ENCODE data around the gene TBC1D14. TPM values are rescaled to one million over a fixed set of nuclear protein-coding genes. Genes with fewer than 3 reads are reported as not detected.
A peak's percentile ranks its signal among the peaks of the same experiment; 100 is the strongest.
"Not testable (repeated sequence)": the region's sequence is repeated elsewhere in the genome, so short reads cannot be mapped to it uniquely, and the experiment has no call there.

TBC1D14 gene
- total RNA-seq, 1 donor from 2014 or later = 37.1 TPM

DNA sequence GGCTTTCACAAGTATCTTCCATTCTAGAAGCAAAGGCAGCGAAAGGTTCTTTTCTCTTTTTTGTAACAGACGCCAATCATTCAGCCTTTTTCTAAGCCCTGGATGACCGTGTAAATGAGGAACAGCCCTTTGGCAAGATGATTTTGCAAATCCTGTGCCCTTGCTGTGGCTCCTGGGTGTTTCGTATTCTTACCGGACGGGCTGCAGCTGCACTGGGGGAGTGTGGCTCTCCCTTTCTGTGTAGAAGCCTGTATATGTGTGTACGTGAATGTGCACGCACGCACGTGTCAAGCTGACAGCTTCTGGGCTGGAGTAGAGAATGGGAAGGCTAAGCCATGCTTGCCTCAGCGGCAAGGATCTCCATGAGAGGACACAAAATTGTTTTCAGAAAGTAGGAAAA lies 150.0 kb downstream of the TBC1D14 start:
- no peak for DNase-seq (ENCODE audit: low spot score)

DNA sequence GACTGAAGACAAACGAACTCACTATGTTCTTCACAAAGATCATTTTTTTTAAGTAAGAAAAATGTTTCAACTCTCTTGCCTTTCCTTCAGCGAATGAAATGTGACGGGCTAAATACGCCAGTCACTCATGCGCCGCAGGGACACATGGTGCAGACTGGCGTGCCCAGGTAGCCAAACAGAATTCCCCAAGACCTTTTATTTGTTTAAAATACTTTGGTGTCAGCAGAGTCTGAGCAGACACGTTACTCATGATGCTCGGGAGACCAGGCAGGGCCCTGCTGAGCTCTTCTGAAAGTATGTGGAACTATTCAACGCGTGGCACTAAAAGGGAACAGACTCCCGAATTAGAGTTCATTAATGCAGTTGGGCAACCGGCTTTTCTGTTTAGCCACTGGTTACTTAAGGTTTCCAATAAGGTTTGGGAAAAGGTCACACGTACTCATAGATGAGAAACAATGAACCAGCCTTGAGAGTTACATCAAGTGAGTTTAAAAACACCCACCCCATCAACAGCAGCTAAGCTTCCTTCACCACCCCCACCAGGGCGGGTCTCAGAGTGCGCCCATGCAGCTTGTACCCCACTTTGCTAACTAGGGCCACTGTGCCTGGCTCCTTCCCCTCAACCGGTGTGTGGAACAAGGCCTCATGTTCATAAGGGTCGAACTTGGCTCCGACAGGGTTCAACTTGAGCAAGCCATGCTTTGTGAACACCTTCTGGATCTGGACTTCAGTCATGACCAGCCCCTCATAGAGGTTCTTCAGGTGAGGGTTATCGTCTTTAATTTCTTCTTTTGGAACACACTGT lies 150.9 kb downstream of the TBC1D14 start:
- DNase-seq (ENCODE audit: low spot score) = no peak

DNA sequence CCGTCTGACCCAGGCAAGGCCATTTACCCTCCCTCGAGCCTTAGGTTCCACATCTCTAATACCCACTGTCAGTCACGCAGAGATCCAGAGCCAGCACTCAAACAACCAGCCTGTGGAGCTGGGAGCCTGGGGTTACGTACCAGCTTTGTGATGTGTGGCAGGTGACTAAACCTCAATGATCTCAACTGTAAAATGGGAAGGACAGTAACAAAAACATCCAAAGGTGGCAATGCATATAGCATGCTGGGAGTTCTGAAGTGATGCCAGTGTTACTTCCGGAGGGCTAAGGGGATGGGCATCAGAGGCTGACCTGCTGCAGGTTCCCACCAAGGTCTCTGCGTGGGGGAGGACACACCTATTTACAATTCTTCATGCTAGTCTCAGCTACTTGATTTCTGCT lies 152.2 kb downstream of the TBC1D14 start:
- DNase-seq (ENCODE audit: low spot score) = no peak

DNA sequence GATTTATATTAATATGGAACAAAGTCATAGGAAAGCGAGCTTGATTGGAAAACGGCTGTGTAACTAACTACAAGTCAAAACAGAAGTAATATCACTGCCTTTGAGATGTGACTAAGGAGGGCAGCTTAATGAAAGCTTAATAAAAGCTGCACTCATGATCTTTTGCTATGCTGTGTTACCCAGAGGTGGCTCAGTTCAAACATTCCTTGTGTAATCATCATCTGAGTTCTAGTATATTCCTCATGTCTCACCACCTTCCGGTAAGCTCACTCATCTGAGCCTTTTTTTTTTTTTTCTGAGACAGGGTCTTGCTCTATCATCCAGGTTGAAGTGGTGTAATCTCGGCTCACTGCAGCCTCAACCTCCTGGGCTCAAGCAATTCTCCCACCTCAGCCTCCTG lies 153.2 kb downstream of the TBC1D14 start:
- DNase-seq (ENCODE audit: low spot score) = no peak

DNA sequence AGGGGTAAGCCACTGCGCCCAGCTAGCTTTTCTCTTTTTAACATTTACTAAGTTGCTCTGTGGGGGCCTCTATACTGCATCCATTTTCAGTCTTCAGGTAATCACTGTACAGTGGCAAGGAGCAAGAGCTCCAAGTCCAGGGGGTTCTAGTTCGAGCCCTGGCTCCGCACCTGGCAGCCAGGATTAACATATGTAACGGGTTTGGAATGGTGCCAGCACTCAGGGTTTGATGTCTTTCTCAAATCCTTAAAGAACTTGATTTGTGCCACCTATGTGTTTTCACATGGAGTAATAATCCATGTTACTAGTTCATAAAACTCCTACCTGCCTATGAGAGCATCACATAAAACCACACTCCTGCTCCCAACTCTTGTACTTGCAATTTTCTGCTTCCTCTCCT lies 153.7 kb downstream of the TBC1D14 start:
- no peak for DNase-seq (ENCODE audit: low spot score)

DNA sequence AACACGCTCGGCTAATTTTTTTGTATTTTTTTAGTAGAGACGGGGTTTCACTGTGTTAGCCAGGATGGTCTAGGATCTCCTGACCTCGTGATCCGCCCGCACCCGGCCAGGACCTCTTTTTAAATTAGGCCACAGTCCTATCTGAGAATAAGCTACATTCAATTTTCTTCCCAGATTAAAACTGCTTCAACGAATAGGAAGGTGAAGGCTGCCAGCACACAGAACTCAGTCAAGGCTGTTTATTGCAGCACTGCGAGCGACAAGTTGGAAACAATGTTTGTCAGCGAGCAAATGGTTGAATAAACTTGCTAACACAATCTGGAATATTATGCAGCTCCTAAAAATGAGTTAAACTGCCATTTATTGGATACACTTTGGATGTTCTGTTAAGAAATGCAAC lies 156.4 kb downstream of the TBC1D14 start:
- no peak for DNase-seq (ENCODE audit: low spot score)

DNA sequence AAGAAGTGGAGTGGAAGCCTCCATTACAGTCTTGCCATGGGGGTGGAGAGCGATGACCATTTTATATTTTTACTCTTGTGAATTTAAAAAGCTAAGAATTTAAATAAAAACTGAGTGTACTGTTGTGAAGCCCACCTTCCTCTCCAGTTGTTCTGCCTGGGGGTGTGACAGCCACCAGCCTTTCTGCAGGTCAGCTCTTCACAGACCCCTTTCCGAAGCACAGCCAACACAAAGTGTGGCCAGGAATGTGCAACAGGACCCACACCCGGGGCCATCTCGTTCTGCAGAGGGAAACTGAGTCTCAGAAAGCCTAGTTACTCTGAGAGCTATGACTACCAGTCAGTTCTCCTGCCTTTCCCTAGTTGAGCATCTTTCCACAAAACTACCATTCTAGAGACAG lies 156.9 kb downstream of the TBC1D14 start:
- DNase-seq (ENCODE audit: low spot score) = no peak

DNA sequence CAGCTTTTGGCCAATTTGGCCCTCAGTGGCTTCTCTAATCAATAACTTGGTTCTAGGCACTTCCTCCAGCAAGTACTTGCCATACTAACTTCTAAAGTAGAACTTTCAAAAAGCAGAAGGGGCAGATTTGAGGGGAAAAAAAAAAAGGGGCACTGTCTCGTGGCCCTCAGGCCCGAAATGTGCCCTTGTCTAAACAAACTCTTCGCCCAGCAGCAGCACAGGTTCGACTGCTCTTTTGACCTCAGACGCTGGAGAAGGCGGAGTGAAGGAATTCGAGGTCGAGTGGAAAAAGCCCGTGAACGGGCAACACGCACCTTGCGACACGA lies 157.5 kb downstream of the TBC1D14 start:
- no peak for DNase-seq (ENCODE audit: low spot score)

DNA sequence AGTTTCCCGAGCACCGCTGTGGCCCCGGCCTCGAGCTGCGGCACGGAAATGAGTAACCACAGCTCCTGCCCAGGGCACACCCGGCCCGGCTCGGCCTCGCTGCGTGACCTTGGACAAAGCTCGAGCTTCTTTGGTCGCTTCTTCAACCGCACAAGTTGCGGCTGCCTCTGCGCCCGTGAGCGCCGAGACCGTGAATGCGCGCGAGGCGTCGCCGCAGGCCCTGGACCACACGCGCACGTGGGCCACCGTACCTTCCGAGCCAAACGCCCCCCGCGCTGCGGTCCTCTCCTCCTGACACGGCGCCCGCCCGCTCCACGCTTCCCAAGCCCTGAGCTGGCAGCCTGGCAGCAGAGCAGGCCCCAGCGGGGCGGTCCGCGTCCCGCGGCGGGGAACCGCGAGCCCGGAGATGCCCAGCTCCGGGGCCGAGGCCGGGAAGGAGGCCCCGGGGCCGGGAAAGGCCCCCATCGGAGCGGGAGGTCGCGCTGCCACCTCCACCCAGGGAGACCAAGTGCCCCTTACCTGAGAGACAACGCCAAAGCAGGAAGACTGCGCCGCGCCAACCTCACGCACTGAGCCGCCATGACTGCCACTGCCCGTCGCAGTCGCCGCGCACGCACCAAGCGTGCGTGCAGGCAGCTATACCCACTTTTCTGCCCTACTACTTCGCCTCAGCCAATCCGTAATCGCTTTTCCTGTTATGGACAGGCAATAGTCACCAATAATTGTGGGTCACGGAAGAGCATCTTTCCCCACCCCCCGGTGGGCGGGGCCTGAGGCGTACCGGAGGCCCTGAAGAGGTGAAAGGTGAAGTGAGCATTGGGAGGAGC lies 158.0 kb downstream of the TBC1D14 start, which contains the start of gene GRPEL1:
Gene GRPEL1 (minus strand): TSS at position 613 of the 827 bp plus-strand sequence. CDS start 32 bp downstream, at position 581.
- DNase-seq (ENCODE audit: low spot score) = peak; percentile 100

DNA sequence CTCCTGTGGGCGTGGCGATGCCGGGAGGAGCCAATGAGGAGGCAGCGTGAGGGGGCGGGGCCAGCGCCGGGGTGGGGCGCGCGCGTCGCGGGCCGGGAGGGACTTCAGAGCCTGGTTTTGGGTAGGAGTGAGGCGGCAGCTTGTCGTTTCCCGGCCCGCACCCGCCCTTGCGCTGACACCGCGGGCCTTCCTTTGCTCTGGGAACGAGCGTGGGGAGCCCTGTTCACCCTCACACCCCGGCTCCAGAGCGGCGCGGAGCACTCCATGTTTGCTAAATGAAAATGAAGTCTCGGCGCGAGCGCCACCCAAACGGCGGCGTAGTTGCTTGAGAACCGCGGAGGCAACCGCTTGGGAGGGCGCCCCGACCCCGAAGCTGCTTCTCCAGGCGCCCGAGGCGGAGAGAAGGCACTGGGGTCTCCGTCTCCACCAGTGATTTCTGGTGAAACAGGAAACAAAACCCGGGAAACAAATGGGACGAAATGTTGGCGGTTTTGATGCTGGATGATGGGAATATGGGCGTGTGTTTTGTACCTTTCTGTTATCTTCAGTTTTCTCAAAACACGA lies 158.7 kb downstream of the TBC1D14 start:
- no peak for DNase-seq (ENCODE audit: low spot score)

DNA sequence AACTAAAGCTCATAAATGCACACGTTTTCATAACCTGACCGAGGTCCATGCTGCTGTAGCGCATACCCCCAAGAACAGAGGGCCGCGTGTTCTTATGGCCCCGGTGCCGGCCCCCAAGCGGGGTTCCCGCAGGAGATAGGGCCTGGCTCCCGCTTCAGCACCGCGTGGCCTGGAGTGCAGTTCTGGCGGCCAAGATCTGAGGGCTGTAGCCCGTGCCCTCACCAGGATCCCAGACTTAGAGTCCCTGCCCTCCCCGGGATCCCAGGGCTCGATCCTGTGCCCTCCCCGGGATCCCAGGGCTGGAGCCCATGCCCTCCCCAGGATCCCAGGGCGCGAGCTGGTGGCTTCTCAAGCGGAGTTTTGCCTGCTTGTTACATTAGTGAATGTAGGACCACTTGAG lies 159.3 kb downstream of the TBC1D14 start:
- no peak for DNase-seq (ENCODE audit: low spot score)

DNA sequence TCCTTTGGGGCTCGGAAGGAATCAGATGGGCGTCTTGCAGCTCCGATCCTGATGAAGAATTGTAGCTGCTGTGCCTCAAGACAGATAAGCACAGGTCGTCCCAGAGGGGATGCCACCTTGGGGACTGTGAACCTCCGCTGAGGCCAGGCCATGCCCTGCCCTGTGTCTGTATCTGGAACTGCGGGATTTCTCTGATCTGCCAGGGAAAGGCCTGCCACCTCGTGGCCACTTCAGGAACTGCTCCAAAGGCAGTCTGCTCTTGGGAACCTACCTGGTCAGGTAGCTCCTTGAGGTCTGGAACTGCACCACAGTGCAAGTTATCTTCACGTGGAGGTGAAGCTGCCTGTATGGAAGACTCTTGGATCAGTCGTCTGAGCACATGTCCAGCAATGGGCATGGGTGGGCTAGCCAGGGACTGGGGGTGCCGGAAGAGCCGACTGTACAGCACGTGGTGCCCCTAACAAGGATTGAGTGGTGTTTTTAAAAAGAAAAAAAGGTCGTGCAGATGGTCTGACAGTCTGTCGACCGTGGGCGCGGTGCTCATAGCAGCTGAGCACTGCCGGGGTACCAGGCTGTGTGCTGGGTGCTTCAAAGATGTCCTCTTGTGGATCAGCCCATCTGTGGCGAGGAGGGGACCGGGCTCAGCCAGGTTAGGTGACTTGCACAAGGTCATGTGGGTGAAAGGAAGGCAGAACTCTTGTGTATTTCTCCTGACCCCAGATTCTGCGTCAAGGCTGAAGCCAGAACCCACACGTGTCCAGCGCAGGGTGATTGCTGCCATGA lies 161.3 kb downstream of the TBC1D14 start:
- peak; percentile 88 for DNase-seq (ENCODE audit: low spot score)

DNA sequence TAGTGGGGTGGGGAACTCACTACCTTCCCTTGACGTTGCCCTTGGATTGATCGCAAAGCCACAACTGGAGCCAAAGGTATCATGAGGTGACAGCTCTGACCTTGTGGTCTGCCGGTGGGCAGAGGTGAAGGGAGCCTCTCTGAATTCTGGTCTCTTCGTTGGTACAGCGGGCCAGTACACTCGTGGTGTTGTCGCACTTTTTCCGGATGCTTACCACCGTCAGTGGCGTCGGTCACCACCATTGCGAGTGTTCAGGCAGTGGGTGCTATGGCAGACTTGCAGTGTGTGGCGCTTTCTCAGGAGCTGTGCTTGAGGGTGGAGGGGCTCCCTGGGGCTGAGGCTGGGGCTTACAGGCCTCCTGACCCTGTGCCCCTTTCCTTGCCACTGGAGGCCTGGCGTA lies 163.4 kb downstream of the TBC1D14 start:
- DNase-seq (ENCODE audit: low spot score) = no peak

DNA sequence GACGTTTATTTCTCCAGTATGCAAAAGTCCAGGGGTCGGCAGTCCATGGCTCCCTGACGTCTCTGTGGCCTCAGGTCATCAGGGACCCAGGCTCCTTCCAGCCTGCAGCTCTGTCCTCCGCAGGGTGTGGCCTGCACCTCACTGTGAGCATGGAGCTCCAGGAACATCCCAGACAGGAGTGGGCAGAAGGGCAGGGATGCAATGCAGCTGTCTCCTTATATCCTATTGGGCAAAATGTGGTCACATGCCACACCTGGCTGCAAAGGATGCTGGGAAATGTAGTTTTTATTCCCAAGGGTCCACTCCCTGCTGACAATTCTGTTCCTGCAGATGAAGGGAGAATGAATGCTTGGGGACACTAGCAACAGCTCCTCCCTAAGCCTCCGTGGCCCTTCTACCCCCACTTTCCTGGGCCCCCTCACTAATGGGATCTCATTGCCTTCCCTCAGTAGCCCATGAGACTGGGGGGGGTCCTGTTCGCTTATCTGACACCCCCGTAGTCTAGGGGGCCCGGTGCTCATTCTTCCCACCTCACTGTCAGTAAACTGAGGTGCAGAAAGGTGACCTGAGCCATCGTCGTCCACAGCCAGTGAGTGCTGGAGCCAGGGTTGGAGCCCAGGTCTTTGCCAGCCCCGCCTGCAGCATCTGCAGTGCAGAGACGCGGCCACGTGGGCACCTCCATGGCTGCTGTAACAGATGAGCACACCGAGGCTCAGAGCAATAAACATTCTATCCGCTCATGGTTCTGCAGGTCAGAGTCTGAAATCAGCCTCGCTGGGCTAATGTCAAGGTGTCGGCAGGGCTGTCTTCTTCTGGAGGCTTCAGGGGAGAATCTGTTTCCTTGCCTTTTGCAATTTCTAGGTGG lies 164.1 kb downstream of the TBC1D14 start:
- DNase-seq (ENCODE audit: low spot score) = no peak

DNA sequence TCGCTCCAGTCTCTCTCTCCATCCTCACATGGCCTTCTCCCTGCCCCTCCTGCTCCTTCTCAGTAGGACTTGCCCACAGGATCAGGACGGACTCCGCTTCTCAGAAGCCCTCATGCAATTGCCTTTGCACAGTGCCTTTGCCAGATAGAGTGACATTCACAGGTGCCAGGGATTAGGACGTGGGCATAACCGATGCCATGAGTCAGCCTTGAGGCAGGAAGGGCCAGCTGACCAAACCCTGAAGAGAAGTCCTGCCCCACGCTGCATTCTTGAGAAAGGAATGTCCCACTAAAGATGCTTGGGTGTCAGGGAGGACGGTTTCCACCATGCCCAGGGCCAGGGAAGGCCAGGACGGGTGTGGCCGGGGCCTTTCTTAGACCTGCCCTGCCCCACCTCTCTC lies 164.8 kb downstream of the TBC1D14 start:
- no peak for DNase-seq (ENCODE audit: low spot score)

DNA sequence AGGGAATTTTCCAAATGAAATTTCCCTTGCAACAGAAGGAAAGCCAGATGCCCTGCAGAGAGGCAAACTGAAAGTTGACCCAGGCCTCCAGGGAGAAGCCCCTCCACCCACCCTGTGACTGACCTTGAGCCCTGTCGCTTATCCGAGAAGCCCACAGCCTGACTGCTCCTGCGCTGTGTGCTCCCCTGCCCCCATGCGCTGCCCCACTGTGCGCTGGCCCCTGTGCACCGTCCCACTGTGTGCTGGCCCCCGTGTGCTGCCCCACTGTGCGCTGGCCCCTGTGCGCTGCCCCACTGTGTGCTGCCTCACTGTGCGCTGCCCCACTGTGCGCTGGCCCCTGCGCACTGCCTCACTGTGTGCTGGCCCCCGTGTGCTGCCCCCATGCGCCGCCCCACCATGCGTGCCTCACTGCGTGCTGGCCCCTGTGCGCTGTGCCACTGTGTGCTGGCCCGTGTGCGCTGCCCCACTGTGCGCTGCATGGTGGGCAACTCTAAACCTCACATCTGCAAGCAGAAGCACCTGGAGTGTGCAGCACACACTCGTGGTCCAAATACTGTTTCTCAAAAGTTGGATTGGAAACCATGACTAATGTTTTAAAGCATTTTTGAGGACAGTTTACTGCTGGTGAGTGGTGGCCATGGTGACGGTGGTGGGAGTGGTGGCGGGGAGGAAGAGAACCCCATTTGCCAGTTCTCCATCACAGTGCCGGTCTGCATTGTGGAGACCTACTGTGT lies 166.5 kb downstream of the TBC1D14 start:
- no peak for DNase-seq (ENCODE audit: low spot score)

DNA sequence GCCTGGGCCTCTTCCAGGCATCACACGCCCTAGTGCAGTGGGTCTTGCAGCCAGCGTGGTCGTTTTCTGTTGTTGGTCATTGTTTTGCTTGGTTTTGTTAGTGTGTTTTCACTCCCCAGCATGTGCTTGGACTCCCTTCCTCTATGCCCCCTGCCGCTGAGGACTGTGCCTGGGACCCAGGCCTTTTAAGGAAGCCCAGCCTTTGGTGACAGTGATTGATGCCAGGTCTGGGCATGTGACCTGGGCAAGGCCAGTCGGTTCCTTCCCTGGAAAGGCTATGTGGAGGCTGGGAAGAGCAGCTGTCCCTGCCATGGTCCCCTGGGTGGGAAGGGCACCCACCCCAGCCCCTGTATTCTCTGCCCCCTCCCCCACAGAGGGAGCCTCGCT lies 167.1 kb downstream of the TBC1D14 start:
- DNase-seq (ENCODE audit: low spot score) = no peak

DNA sequence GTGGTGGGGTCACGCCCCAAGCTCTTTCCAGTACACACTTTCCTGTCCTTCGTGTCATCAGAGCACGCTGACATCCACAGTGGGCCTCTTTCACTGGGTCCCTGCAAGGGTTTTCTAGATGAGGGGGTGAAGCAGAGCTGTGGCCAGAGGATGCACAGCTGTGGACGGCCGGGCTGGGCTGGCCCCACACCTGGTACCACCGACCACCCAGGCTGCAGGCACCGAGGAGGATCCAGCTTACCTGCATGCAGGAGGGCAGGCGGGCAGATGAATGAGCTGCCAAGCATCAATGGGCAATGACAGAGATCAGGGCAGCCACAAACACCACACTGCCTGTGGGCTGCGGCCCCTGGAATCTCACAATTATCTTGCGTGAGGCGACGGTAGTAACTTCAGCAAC lies 167.7 kb downstream of the TBC1D14 start:
- no peak for DNase-seq (ENCODE audit: low spot score)

DNA sequence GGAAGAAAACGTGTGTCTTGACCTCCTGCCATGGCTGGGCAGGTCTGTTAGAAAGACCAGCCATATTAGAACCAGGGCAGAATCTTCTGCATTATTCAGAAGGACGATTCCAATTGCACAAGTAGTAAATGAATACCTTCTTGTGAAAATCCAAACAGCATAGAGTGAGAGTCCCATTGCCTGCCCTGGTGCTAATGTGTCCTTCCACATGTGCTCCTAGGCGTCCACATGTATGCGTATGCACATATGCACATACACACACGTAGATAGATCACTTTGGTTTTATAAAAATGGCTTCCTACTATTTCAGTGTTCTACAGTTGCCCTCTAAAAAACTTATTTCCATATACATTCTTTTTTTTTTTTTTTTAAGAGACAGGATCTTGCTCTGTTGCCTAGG lies 168.4 kb downstream of the TBC1D14 start:
- DNase-seq (ENCODE audit: low spot score) = no peak

DNA sequence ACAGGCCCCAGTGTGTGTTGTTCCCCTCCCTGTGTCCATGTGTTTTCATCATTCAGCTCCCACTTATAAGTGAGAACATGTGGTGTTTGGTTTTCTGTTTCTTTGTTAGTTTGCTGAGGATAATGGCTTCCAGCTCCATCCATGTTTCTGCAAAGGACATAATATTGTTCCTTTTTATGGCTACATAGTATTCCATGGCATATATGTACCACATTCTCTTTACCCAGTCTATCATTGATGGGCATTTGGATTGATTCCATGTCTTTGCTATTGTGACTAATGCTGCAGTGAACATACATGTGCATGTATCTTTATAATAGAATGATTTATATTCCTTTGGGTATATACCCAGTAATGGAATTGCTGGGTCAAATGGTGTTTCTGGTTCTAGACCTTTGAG lies 169.9 kb downstream of the TBC1D14 start:
- not testable (repeated sequence) for DNase-seq (ENCODE audit: low spot score)
